Breast epithelium (tissue), 3 donors: ENCODE results near the gene SP6.

ENCODE experiments used
- POLR2A ChIP-seq: fragments of 450-650 bp; IDR thresholded peaks from one replicate; pipeline ENCODE4 v1.6.1; 2016; ENCODE audit warnings: antibody characterized with exemption, mild to moderate bottlenecking, moderate library complexity
- POLR2AphosphoS5 ChIP-seq, 3 donors: sonication (generic); formaldehyde crosslinking; IDR thresholded peaks; one replicate each; pipeline ENCODE4 v1.6.1; 2017; ENCODE audit warnings: antibody characterized with exemption in 3 of 3
- TF ChIP-seq, protein P1 (sequence below), 3 donors: fragments of 450-650 bp; IDR thresholded peaks; one replicate each; pipeline ENCODE4 v1.5.1; 2016 to 2017; ENCODE audit warnings: antibody characterized with exemption in 3 of 3, mild to moderate bottlenecking in 3 of 3, moderate library complexity in 3 of 3

DNA sequence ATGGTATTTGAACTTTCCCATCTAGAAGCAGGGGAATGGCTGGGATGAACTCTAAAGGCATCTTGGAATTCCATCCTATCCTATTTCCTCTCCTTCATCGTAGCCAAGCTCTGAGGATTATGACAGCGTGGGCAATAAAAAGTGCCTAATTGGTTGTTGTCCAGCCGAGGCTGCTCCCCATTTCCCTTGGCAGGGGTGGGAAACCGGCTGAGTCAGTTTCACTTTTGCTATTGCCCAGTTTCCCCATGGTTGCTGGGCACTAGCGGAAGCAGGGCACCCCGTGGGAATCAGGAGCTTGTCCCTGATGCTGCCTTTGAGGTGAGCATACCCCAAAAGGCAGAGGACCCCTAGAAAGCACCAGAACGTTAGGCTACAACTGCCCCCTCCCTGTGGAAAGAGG, 31.3 kb upstream of the SP6 start:
- TF ChIP-seq, protein P1, sequence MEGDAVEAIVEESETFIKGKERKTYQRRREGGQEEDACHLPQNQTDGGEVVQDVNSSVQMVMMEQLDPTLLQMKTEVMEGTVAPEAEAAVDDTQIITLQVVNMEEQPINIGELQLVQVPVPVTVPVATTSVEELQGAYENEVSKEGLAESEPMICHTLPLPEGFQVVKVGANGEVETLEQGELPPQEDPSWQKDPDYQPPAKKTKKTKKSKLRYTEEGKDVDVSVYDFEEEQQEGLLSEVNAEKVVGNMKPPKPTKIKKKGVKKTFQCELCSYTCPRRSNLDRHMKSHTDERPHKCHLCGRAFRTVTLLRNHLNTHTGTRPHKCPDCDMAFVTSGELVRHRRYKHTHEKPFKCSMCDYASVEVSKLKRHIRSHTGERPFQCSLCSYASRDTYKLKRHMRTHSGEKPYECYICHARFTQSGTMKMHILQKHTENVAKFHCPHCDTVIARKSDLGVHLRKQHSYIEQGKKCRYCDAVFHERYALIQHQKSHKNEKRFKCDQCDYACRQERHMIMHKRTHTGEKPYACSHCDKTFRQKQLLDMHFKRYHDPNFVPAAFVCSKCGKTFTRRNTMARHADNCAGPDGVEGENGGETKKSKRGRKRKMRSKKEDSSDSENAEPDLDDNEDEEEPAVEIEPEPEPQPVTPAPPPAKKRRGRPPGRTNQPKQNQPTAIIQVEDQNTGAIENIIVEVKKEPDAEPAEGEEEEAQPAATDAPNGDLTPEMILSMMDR (IDR thresholded peaks at IDR 0.05): no peak
- no peak for TF ChIP-seq POLR2A
- TF ChIP-seq POLR2AphosphoS5 (IDR thresholded peaks at IDR 0.05): no peak
